Common myeloid progenitor, CD34-positive (primary cell): ENCODE data around the gene PADI1.

ENCODE experiments used
- CTCF ChIA-PET: fragments of 350-600 bp; sonication (Branson Sonifier 250); formaldehyde crosslinking; loops from one replicate; lab custom pipeline; 2021; ENCODE audit warnings: antibody characterized with exemption; lab: Charles Lee
- POLR2A ChIA-PET: fragments of 350-600 bp; sonication (Branson Sonifier 250); formaldehyde crosslinking; loops from one replicate; lab custom pipeline; 2021; ENCODE audit warnings: antibody characterized with exemption; lab: Charles Lee
- DNase-seq, 3 donors: peaks; one replicate each; pipeline versions ENCODE4 v3.0.0 to v3.0.0-alpha.2; 2013
- H3K27ac ChIP-seq, 2 experiments: 1 replicate in 1 of 2; 2 replicates in 1 of 2; pipeline ENCODE4 v1.7.0; 2013; ENCODE audit warnings: inconsistent platforms in 2 of 2, low read length in 2 of 2, mild to moderate bottlenecking in 2 of 2, low read depth in 1 of 2, moderate library complexity in 1 of 2; ENCODE audit not compliant: severe bottlenecking in 2 of 2, insufficient read depth in 1 of 2, poor library complexity in 1 of 2
- H3K27me3 ChIP-seq, 5 experiments: replicated peaks in 2 of 5; 1 replicate in 3 of 5; 2 replicates in 2 of 5; pipeline versions ENCODE4 v1.6.1 to v1.7.0; 2013; ENCODE audit warnings: low read length in 4 of 5, mild to moderate bottlenecking in 2 of 5, moderate library complexity in 2 of 5, inconsistent platforms in 1 of 5; ENCODE audit not compliant: insufficient read depth in 5 of 5, control insufficient read depth in 4 of 5
- H3K36me3 ChIP-seq, 4 experiments: 1 replicate in 2 of 4; 2 replicates in 2 of 4; pipeline versions ENCODE4 v1.6.1 to v1.7.0; 2013; ENCODE audit warnings: low read length in 3 of 4, control low read depth in 1 of 4, mild to moderate bottlenecking in 1 of 4; ENCODE audit not compliant: control insufficient read depth in 4 of 4, insufficient read depth in 4 of 4
- H3K4me1 ChIP-seq, 4 experiments: 1 replicate in 3 of 4; 2 replicates in 1 of 4; pipeline versions ENCODE4 v1.6.1 to v1.7.1; 2013; ENCODE audit warnings: low read length in 3 of 4, mild to moderate bottlenecking in 3 of 4, control low read depth in 1 of 4, inconsistent platforms in 1 of 4, moderate library complexity in 1 of 4; ENCODE audit not compliant: control insufficient read depth in 4 of 4, insufficient read depth in 4 of 4; ENCODE audit errors: control extremely low read depth in 1 of 4
- H3K4me3 ChIP-seq, 7 experiments: 1 replicate in 4 of 7; 2 replicates in 3 of 7; pipeline versions ENCODE4 v1.5.1 to v1.7.0; 2013; ENCODE audit warnings: mild to moderate bottlenecking in 7 of 7, low read length in 6 of 7, moderate library complexity in 6 of 7, inconsistent platforms in 2 of 7, low read depth in 2 of 7, control low read depth in 1 of 7; ENCODE audit not compliant: insufficient read depth in 4 of 7, control insufficient read depth in 1 of 7; ENCODE audit errors: extremely low read depth in 1 of 7
- H3K9me3 ChIP-seq, 5 experiments: 1 replicate in 4 of 5; 2 replicates in 1 of 5; pipeline versions ENCODE4 v1.6.1 to v1.7.1; 2013; ENCODE audit warnings: low read length in 4 of 5, mild to moderate bottlenecking in 2 of 5, inconsistent platforms in 1 of 5, low read depth in 1 of 5, moderate library complexity in 1 of 5; ENCODE audit not compliant: control insufficient read depth in 4 of 5, insufficient read depth in 2 of 5; ENCODE audit errors: control extremely low read depth in 1 of 5
- WGBS: methylation state at CpG from one replicate; pipeline ENCODE4 v1.1.5; 2013; ENCODE audit not compliant: insufficient coverage; 5-methylcytosine and 5-hydroxymethylcytosine counted together

The PADI1 gene

GRCh38 chr1:17198476-17199258, 6.3 kb upstream of the PADI1 start:
- WGBS, result 95% methylated on average over 9 of the region's 9 CpGs
- ChIA-PET POLR2A (no interaction called here), CTCF (no interaction called here)
- Histone ChIP-seq H3K36me3 (no peaks in the 10 kb centered on the region), H3K27me3 (no peaks in the 10 kb centered on the region), H3K4me3 (no peak overlapping the region), H3K9me3 (no peaks in the 10 kb centered on the region), H3K4me1 (peaks cover 0 to 10% (median 6%) of the 10 kb centered on the region in 4 experiments), H3K27ac (no peak overlapping the region)
- DNase-seq, result no peak

- no peak for DNase-seq
- Histone ChIP-seq H3K36me3 (no peaks in the 10 kb centered on the region), H3K27me3 (no peaks in the 10 kb centered on the region), H3K27ac (no peak overlapping the region), H3K4me3 (no peak overlapping the region), H3K4me1 (peaks cover 0 to 10% (median 6%) of the 10 kb centered on the region in 4 experiments), H3K9me3 (no peaks in the 10 kb centered on the region)
- POLR2A ChIA-PET, result no interaction called here
- WGBS, result 94% methylated on average over 6 of the region's 9 CpGs
- CTCF ChIA-PET, result interaction anchor here (0.8 to 1.1 kb wide), 2 partner anchors 12 to 37 kb away, joined by 3 read pairs; no protein-coding TSS in a partner anchor
These were observed 5.5 kb upstream of the PADI1 start for GRCh38 chr1:17199267-17200044.

GRCh38 chr1:17200246-17200645, 4.7 kb upstream of the PADI1 start:
- H3K36me3 ChIP-seq, result no peaks in the 10 kb centered on the region
- DNase-seq, result no peak
- ChIA-PET POLR2A (no interaction called here), CTCF (interaction anchor here (1.1 kb wide), 1 partner anchor 13 kb away, joined by 3 read pairs; no protein-coding TSS in a partner anchor)
- no peak overlapping the region for H3K27ac ChIP-seq
- no peaks in the 10 kb centered on the region for H3K27me3 ChIP-seq
- peaks cover 0 to 10% (median 6%) of the 10 kb centered on the region in 4 experiments for H3K4me1 ChIP-seq
- no peaks in the 10 kb centered on the region for H3K9me3 ChIP-seq
- 96% methylated on average over 7 of the region's 8 CpGs for WGBS
- H3K4me3 ChIP-seq, result no peak overlapping the region

GRCh38 chr1:17200756-17201155, 4.2 kb upstream of the PADI1 start:
- POLR2A ChIA-PET, result no interaction called here
- DNase-seq, result no peak
- Histone ChIP-seq H3K27me3 (no peaks in the 10 kb centered on the region), H3K9me3 (no peaks in the 10 kb centered on the region), H3K27ac (no peak overlapping the region), H3K4me1 (peaks cover 0 to 10% (median 6%) of the 10 kb centered on the region in 4 experiments), H3K4me3 (no peak overlapping the region), H3K36me3 (no peaks in the 10 kb centered on the region)
- CTCF ChIA-PET, result interaction anchor here (1.1 kb wide), 1 partner anchor 14 kb away, joined by 3 read pairs; no protein-coding TSS in a partner anchor
- 97% methylated on average over 3 of the region's 5 CpGs for WGBS

GRCh38 chr1:17201201-17202021, 3.5 kb upstream of the PADI1 start:
- no peak for DNase-seq
- Histone ChIP-seq H3K4me1 (peaks cover 0 to 14% (median 6%) of the 10 kb centered on the region in 4 experiments), H3K27ac (no peak overlapping the region), H3K27me3 (no peaks in the 10 kb centered on the region), H3K4me3 (no peak overlapping the region), H3K36me3 (no peaks in the 10 kb centered on the region), H3K9me3 (no peaks in the 10 kb centered on the region)
- ChIA-PET CTCF (interaction anchor here (1.0 kb wide), 1 partner anchor 74 kb away, joined by 4 read pairs; no protein-coding TSS in a partner anchor), POLR2A (no interaction called here)
- 68% methylated on average over 7 of the region's 9 CpGs for WGBS

GRCh38 chr1:17205652-17206051, 724 bp downstream of the PADI1 start:
- WGBS, result 98% methylated on average over 6 of the region's 7 CpGs
- no peak for DNase-seq
- no peak overlapping the region for H3K4me3 ChIP-seq
- ChIA-PET POLR2A (no interaction called here), CTCF (interaction anchor here (1.6 to 3.0 kb wide), 2 partner anchors 13 to 31 kb away, joined by 3 to 12 read pairs; no protein-coding TSS in a partner anchor)
- H3K9me3 ChIP-seq, result no peaks in the 10 kb centered on the region
- peaks cover 1 to 37% (median 21%) of the 10 kb centered on the region in 4 experiments for H3K4me1 ChIP-seq
- no peaks in the 10 kb centered on the region for H3K36me3 ChIP-seq
- H3K27ac ChIP-seq, result no peak overlapping the region
- H3K27me3 ChIP-seq, result no peaks in the 10 kb centered on the region
